CD14-positive monocyte (primary cell): ENCODE data around the gene POLG2. TPM values are rescaled to one million over a fixed set of nuclear protein-coding genes. Genes with fewer than 3 reads are reported as not detected.

Experiments
- DNase-seq, 3 donors: peaks; one replicate each; pipeline ENCODE4 v3.0.0-alpha.2; 2011 to 2022
- H2AFZ ChIP-seq: 2 replicates; pipeline ENCODE4 v1.6.0; 2012; ENCODE audit warnings: mild to moderate bottlenecking, low read depth, low read length, inconsistent platforms; ENCODE audit not compliant: insufficient read depth, poor library complexity, severe bottlenecking
- H3K27ac ChIP-seq, 2 donors: 1 replicate in 1 of 2; 2 replicates in 1 of 2; pipeline ENCODE4 v1.5.1; 2012 to 2013; ENCODE audit warnings: low read length in 2 of 2, control low read depth in 1 of 2, inconsistent platforms in 1 of 2, low read depth in 1 of 2, mild to moderate bottlenecking in 1 of 2
- H3K27me3 ChIP-seq, 2 donors: one replicate each; pipeline versions ENCODE4 v1.6.0 to v1.6.1; 2011 to 2013; ENCODE audit warnings: low read length in 2 of 2; ENCODE audit not compliant: control insufficient read depth in 2 of 2, insufficient read depth in 2 of 2
- H3K36me3 ChIP-seq, 2 donors: replicated peaks in 1 of 2; 1 replicate in 1 of 2; 2 replicates in 1 of 2; pipeline versions ENCODE4 v1.5.1 to v1.6.1; 2012 to 2013; ENCODE audit warnings: low read length in 2 of 2, control low read depth in 1 of 2, inconsistent platforms in 1 of 2, mild to moderate bottlenecking in 1 of 2; ENCODE audit not compliant: insufficient read depth in 2 of 2, control insufficient read depth in 1 of 2
- H3K4me1 ChIP-seq, 2 donors: 1 replicate in 1 of 2; 2 replicates in 1 of 2; pipeline versions ENCODE4 v1.5.1 to v1.6.1; 2012 to 2013; ENCODE audit warnings: low read length in 2 of 2, control low read depth in 1 of 2, inconsistent platforms in 1 of 2, mild to moderate bottlenecking in 1 of 2, moderate library complexity in 1 of 2; ENCODE audit not compliant: insufficient read depth in 2 of 2, control insufficient read depth in 1 of 2
- H3K4me2 ChIP-seq: replicated peaks from 2 replicates; pipeline ENCODE3; 2012; ENCODE audit warnings: low read length, moderate library complexity, mild to moderate bottlenecking; ENCODE audit not compliant: poor library complexity, severe bottlenecking; ENCODE audit errors: extremely low read depth
- H3K4me3 ChIP-seq, 3 experiments: fragments of 200-600 bp in 1 of 3; sonication (generic) in 1 of 3; replicated peaks in 1 of 3; 1 replicate in 2 of 3; 2 replicates in 1 of 3; pipeline ENCODE4 v1.5.1; 2011 to 2013; ENCODE audit warnings: low read length in 3 of 3, mild to moderate bottlenecking in 3 of 3, control low read depth in 2 of 3, low read depth in 2 of 3, inconsistent platforms in 1 of 3, moderate library complexity in 1 of 3
- H3K79me2 ChIP-seq: 2 replicates; pipeline ENCODE4 v1.6.0; 2012; ENCODE audit warnings: mild to moderate bottlenecking, control low read depth, inconsistent platforms, low read length, moderate library complexity; ENCODE audit not compliant: insufficient read depth
- H3K9ac ChIP-seq: 2 replicates; pipeline ENCODE4 v1.6.0; 2017; ENCODE audit warnings: low read length, mild to moderate bottlenecking; ENCODE audit not compliant: insufficient read depth, poor library complexity, severe bottlenecking
- H3K9me3 ChIP-seq, 2 donors: replicated peaks in 1 of 2; 1 replicate in 1 of 2; 2 replicates in 1 of 2; pipeline versions ENCODE4 v1.5.1 to v1.6.1; 2012 to 2013; ENCODE audit warnings: low read length in 2 of 2, control low read depth in 1 of 2; ENCODE audit not compliant: control insufficient read depth in 1 of 2, insufficient read depth in 1 of 2
- H4K20me1 ChIP-seq: 2 replicates; pipeline ENCODE4 v1.6.0; 2012; ENCODE audit warnings: mild to moderate bottlenecking, low read length, control low read depth, moderate library complexity; ENCODE audit not compliant: insufficient read depth
- H3K27ac Mint-ChIP-seq, 7 donors: one replicate each; pipeline ENCODE4 v1.8.0; 2020; ENCODE audit warnings: mild to moderate bottlenecking in 7 of 7, mixed read lengths in 7 of 7, moderate library complexity in 6 of 7, inconsistent platforms in 2 of 7
- H3K27me3 Mint-ChIP-seq, 3 donors: one replicate each; pipeline ENCODE4 v1.8.0; 2021 to 2022; ENCODE audit warnings: low read depth in 3 of 3, mild to moderate bottlenecking in 3 of 3, mixed read lengths in 3 of 3, moderate library complexity in 3 of 3, inconsistent platforms in 1 of 3
- H3K36me3 Mint-ChIP-seq, 2 donors: one replicate each; pipeline ENCODE4 v1.8.0; 2020; ENCODE audit warnings: mixed read lengths in 2 of 2, inconsistent platforms in 1 of 2, mild to moderate bottlenecking in 1 of 2
- H3K4me1 Mint-ChIP-seq: one replicate; pipeline ENCODE4 v1.8.0; 2020; ENCODE audit warnings: mild to moderate bottlenecking, mixed read lengths
- H3K4me3 Mint-ChIP-seq, 2 donors: one replicate each; pipeline ENCODE4 v1.8.0; 2020; ENCODE audit warnings: mild to moderate bottlenecking in 2 of 2, mixed read lengths in 2 of 2, moderate library complexity in 1 of 2
- H3K9me3 Mint-ChIP-seq, 7 donors: one replicate each; pipeline ENCODE4 v1.8.0; 2020 to 2022; ENCODE audit warnings: mixed read lengths in 7 of 7, mild to moderate bottlenecking in 6 of 7, moderate library complexity in 6 of 7, inconsistent platforms in 2 of 7
- CTCF ChIP-seq: fragments of 200-600 bp; IDR thresholded peaks from one replicate; pipeline ENCODE4 v1.8.0; 2022; ENCODE audit warnings: antibody characterized with exemption, mild to moderate bottlenecking
- WGBS: methylation state at CpG from one replicate; pipeline ENCODE4 v1.1.5; 2013; ENCODE audit warnings: missing lambda C conversion rate; ENCODE audit not compliant: insufficient coverage; 5-methylcytosine and 5-hydroxymethylcytosine counted together
- intact Hi-C, 2 donors: fragments of 100-400 bp; cut with micrococcal nuclease; formaldehyde crosslinking; loops; one replicate each; pipeline versions ENCODE4 v1.15.0 to v1.15.1; 2023
- polyA plus RNA-seq, 3 donors: library from polyadenylated mRNA; depleted of rRNA in 1 of 3; unstranded in 2 of 3; stranded (reverse) in 1 of 3; fragments of 300-500 nt in 2 of 3; fragments of >200 nt in 1 of 3; fragmentation: Illumina TruSeq in 2 of 3; gene quantifications; 1 replicate in 2 of 3; 2 replicates in 1 of 3; pipeline ENCODE4 v1.2.3, GENCODE V29; 2012 to 2021

POLG2 gene
- polyA plus RNA-seq, 3 donors: 0.85 to 15.8 (median 1.7) TPM

GRCh38 chr17:64527914-64528313, 31.1 kb upstream of the POLG2 start:
- H3K9ac ChIP-seq: no peak overlapping the region
- H3K4me2 ChIP-seq: no peak overlapping the region
- no peaks in the 10 kb centered on the region for H3K27me3 ChIP-seq
- DNase-seq: no peak
- 95% methylated on average over 2 of the region's 2 CpGs for WGBS
- TF ChIP-seq CTCF: no peak
- no peak overlapping the region for H3K4me3 Mint-ChIP-seq
- no peak overlapping the region for H3K27ac ChIP-seq
- intact Hi-C loops: no loop called here
- no peak overlapping the region for H3K27ac Mint-ChIP-seq
- no peaks in the 10 kb centered on the region for H3K27me3 Mint-ChIP-seq
- H3K4me3 ChIP-seq: no peak overlapping the region
- peaks cover 2% of the 10 kb centered on the region for H3K79me2 ChIP-seq
- no peaks in the 10 kb centered on the region for H3K9me3 ChIP-seq
- H3K4me1 ChIP-seq: no peaks in the 10 kb centered on the region
- H2AFZ ChIP-seq: no peak overlapping the region
- peaks cover 94 to 100% of the 10 kb centered on the region in 2 donors for H3K36me3 ChIP-seq
- no peaks in the 10 kb centered on the region for H4K20me1 ChIP-seq
- no peaks in the 10 kb centered on the region for H3K4me1 Mint-ChIP-seq
- peaks cover 79 to 95% of the 10 kb centered on the region in 2 donors for H3K36me3 Mint-ChIP-seq
- no peaks in the 10 kb centered on the region for H3K9me3 Mint-ChIP-seq

- Mint-ChIP-seq H3K9me3 (no peaks in the 10 kb centered on the region), H3K36me3 (peaks cover 57 to 88% of the 10 kb centered on the region in 2 donors), H3K4me3 (no peak overlapping the region), H3K27ac (peak overlapping the region in 1 of 7 donors; percentile 69), H3K4me1 (peaks cover 7% of the 10 kb centered on the region), H3K27me3 (no peaks in the 10 kb centered on the region)
- 65% methylated on average over 4 of the region's 6 CpGs for WGBS
- no peak overlapping the region for H3K4me2 ChIP-seq
- H3K9me3 ChIP-seq: no peaks in the 10 kb centered on the region
- peaks cover 75 to 100% of the 10 kb centered on the region in 2 donors for H3K36me3 ChIP-seq
- no peak overlapping the region for H3K27ac ChIP-seq
- DNase-seq: no peak
- TF ChIP-seq CTCF: no peak
- no peaks in the 10 kb centered on the region for H4K20me1 ChIP-seq
- H3K79me2 ChIP-seq: peaks cover 2% of the 10 kb centered on the region
- intact Hi-C loops: no loop called here
- H2AFZ ChIP-seq: no peak overlapping the region
- no peaks in the 10 kb centered on the region for H3K27me3 ChIP-seq
- H3K4me1 ChIP-seq: no peaks in the 10 kb centered on the region
- H3K4me3 ChIP-seq: no peak overlapping the region
- H3K9ac ChIP-seq: no peak overlapping the region
These were observed 23.5 kb upstream of the POLG2 start for GRCh38 chr17:64520359-64520758.
